Activated CD4-positive, alpha-beta T cell treated with anti-CD3 and anti-CD28 coated beads, Interleukin-10, Interleukin-2, amounts not matched to agents 100 ng/mL and 50 ng/mL, durations not matched to agents 16 hours and 8 hours (primary cell): ENCODE results near the gene HYI.
"Not testable (repeated sequence)": the region's sequence is repeated elsewhere in the genome, so short reads cannot be mapped to it uniquely, and the experiment has no call there.

Experiments
- DNase-seq: peaks from one replicate; pipeline ENCODE4 v3.0.0-alpha.2; 2020

HYI gene

GRCh38 chr1:43425045-43425444 is 28.7 kb downstream of the HYI start:
- no peak for DNase-seq

GRCh38 chr1:43423672-43424550 is 29.8 kb downstream of the HYI start:
- peak; percentile 31 for DNase-seq

GRCh38 chr1:43422995-43423671 is 30.6 kb downstream of the HYI start:
- DNase-seq, result peak; percentile 4

GRCh38 chr1:43421976-43422750 is 31.6 kb downstream of the HYI start:
- no peak for DNase-seq

GRCh38 chr1:43421396-43421795 is 32.3 kb downstream of the HYI start:
- DNase-seq, result no peak

GRCh38 chr1:43420874-43421273 is 32.9 kb downstream of the HYI start:
- DNase-seq, result no peak

GRCh38 chr1:43419627-43420425 is 33.9 kb downstream of the HYI start:
- DNase-seq, result no peak

- DNase-seq, result no peak
Observed at GRCh38 chr1:43418858-43419257, 34.9 kb downstream of the HYI start.

GRCh38 chr1:43415901-43416300 is 37.8 kb downstream of the HYI start:
- no peak for DNase-seq

GRCh38 chr1:43414634-43415223 is 39.0 kb downstream of the HYI start:
- DNase-seq, result peak; percentile 69

- not testable (repeated sequence) for DNase-seq
Observed at GRCh38 chr1:43413426-43413825, 40.3 kb downstream of the HYI start.

GRCh38 chr1:43410571-43410970 is 43.2 kb downstream of the HYI start:
- no peak for DNase-seq

- no peak for DNase-seq
Observed at GRCh38 chr1:43405876-43406234, 47.9 kb downstream of the HYI start.

- DNase-seq, result no peak
Observed at GRCh38 chr1:43405219-43405875, 48.4 kb downstream of the HYI start.

- DNase-seq, result no peak
Observed at GRCh38 chr1:43404353-43404752, 49.4 kb downstream of the HYI start.

- DNase-seq, result no peak
Observed at GRCh38 chr1:43402089-43402865, 51.5 kb downstream of the HYI start.
